ENCODE measurements around the gene PDC.

DNA sequence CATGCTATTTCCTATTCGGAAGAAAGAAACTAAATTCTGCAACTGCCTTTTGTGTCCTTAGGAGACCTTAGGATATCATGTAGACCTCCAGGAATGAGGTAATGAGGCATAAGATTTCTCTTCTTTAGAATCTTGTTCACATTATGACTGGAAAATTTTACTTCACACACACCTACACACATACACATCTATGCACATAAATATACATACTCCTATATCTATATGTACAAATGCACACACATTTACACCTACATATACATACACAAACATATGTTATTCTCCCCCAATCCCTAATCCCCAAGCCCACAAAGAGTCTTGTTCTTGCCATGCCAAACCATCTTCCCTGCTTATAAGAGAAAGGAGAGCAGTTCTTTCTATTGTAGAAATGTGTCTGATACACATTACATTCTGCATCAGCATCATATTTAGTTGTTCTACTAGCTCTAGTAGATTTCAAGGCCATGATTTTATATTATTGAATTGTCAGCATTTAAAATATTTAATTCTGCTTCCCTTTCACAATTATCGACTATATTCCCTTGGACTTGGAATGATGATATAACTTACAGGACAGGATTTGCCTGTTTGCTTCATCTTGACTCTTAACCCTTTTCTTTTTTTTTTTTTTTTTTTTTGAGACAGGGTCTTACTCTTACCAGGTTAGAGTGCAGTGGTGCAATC is 35.4 kb upstream of the PDC start:
- no peak for TF ChIP-seq CTCF (optimal IDR thresholded peaks at IDR 0.05 in 1 of 3, IDR thresholded peaks at IDR 0.05 in 1 of 3, conservative IDR thresholded peaks at IDR 0.05 in 1 of 3; ENCODE audit: extremely low read depth in 1 of 3, insufficient read depth in 2 of 3, low read length in 3 of 3)
- TF ChIP-seq EZH2 (IDR thresholded peaks at IDR 0.05; ENCODE audit: low read length) = no peak

Measured in keratinocyte (primary cell).